Measurements from ENCODE around the gene DNAJC11.

GRCh38 chr1:6738987-6739676 is 37.5 kb upstream of the DNAJC11 start:
- TF ChIP-seq MAX (IDR thresholded peaks at IDR 0.05) (no peak), EZH2phosphoT487 (IDR thresholded peaks at IDR 0.05; ENCODE audit: borderline replicate concordance) (no peak), REST (IDR thresholded peaks at IDR 0.05; ENCODE audit: low read depth) (no peak), JUND (IDR thresholded peaks at IDR 0.05) (no peak), ZFX (IDR thresholded peaks at IDR 0.05) (no peak), POLR2AphosphoS5 (IDR thresholded peaks at IDR 0.05; ENCODE audit: low read depth, low read length) (no peak), POLR2A (IDR thresholded peaks at IDR 0.05; ENCODE audit: borderline replicate concordance, extremely low read depth, insufficient read depth, insufficient read length) (no peak), EZH2 (IDR thresholded peaks at IDR 0.05) (no peak), TCF7L2 (IDR thresholded peaks at IDR 0.05; ENCODE audit: borderline replicate concordance, extremely low read depth, insufficient read depth, insufficient read length) (no peak), RAD21 (IDR thresholded peaks at IDR 0.05; ENCODE audit: low read depth) (no peak), YY1 (IDR thresholded peaks at IDR 0.05; ENCODE audit: extremely low read depth, insufficient replicate concordance, low read depth, low read length) (no peak)
- TF ChIP-seq, protein P1, sequence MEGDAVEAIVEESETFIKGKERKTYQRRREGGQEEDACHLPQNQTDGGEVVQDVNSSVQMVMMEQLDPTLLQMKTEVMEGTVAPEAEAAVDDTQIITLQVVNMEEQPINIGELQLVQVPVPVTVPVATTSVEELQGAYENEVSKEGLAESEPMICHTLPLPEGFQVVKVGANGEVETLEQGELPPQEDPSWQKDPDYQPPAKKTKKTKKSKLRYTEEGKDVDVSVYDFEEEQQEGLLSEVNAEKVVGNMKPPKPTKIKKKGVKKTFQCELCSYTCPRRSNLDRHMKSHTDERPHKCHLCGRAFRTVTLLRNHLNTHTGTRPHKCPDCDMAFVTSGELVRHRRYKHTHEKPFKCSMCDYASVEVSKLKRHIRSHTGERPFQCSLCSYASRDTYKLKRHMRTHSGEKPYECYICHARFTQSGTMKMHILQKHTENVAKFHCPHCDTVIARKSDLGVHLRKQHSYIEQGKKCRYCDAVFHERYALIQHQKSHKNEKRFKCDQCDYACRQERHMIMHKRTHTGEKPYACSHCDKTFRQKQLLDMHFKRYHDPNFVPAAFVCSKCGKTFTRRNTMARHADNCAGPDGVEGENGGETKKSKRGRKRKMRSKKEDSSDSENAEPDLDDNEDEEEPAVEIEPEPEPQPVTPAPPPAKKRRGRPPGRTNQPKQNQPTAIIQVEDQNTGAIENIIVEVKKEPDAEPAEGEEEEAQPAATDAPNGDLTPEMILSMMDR (IDR thresholded peaks at IDR 0.05 in 2 of 3, conservative IDR thresholded peaks at IDR 0.05 in 1 of 3; ENCODE audit: borderline replicate concordance in 1 of 3, insufficient read depth in 1 of 3, low read depth in 2 of 3, low read length in 2 of 3) = no peak
- TF ChIP-seq, protein P2, sequence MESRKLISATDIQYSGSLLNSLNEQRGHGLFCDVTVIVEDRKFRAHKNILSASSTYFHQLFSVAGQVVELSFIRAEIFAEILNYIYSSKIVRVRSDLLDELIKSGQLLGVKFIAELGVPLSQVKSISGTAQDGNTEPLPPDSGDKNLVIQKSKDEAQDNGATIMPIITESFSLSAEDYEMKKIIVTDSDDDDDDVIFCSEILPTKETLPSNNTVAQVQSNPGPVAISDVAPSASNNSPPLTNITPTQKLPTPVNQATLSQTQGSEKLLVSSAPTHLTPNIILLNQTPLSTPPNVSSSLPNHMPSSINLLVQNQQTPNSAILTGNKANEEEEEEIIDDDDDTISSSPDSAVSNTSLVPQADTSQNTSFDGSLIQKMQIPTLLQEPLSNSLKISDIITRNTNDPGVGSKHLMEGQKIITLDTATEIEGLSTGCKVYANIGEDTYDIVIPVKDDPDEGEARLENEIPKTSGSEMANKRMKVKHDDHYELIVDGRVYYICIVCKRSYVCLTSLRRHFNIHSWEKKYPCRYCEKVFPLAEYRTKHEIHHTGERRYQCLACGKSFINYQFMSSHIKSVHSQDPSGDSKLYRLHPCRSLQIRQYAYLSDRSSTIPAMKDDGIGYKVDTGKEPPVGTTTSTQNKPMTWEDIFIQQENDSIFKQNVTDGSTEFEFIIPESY (IDR thresholded peaks at IDR 0.05; ENCODE audit: extremely low read depth, insufficient replicate concordance, low read length) = no peak

Data from HCT116 (cell line).